Lower leg skin (tissue), 4 donors: Measurements from ENCODE around the gene SLC1A7. TPM values are rescaled to one million over a fixed set of nuclear protein-coding genes. Genes with fewer than 3 reads are reported as not detected.

Source experiments
- DNase-seq, 2 donors: peaks; one replicate each; pipeline ENCODE4 v3.0.0-alpha.2; 2019; ENCODE audit warnings: low spot score in 2 of 2
- H3K4me3 ChIP-seq: fragments of 200-600 bp; sonication (generic); 2 replicates; pipeline ENCODE4 v1.5.1; 2017; ENCODE audit warnings: mild to moderate bottlenecking, low read depth; ENCODE audit not compliant: poor library complexity, severe bottlenecking
- CTCF ChIP-seq, 3 donors: fragments of 450-650 bp; IDR thresholded peaks; one replicate each; pipeline ENCODE4 v1.5.1; 2016; ENCODE audit warnings: antibody characterized with exemption in 3 of 3, mild to moderate bottlenecking in 3 of 3, moderate library complexity in 2 of 3
- POLR2A ChIP-seq, 2 donors: fragments of 450-650 bp; IDR thresholded peaks; one replicate each; pipeline ENCODE4 v1.6.1; 2016 to 2017; ENCODE audit warnings: antibody characterized with exemption in 2 of 2, mild to moderate bottlenecking in 1 of 2, moderate library complexity in 1 of 2
- WGBS, 2 donors: methylation state at CpG; one replicate each; pipeline ENCODE4 v1.1.5; 2018; 5-methylcytosine and 5-hydroxymethylcytosine counted together
- intact Hi-C: fragments of 100-400 bp; cut with DNase I; formaldehyde crosslinking; loops from one replicate; pipeline ENCODE4 v1.15.0; 2023; ENCODE audit warnings: low total_unique reads
- total RNA-seq, 4 donors: library from RNA; depleted of rRNA; stranded (reverse); fragments of >200 nt; gene quantifications; one replicate each; pipeline ENCODE4 v1.1.0, GENCODE V29; 2016

SLC1A7 gene
- total RNA-seq, 4 donors from 2014 or later: not detected

- no peak for DNase-seq
- no peak overlapping the region for H3K4me3 ChIP-seq
- intact Hi-C loops: no loop called here
- 92 to 93% methylated on average over 7 of the region's 7 CpGs for WGBS, 2 donors
- no peak for TF ChIP-seq POLR2A (IDR thresholded peaks at IDR 0.05)
- TF ChIP-seq CTCF (IDR thresholded peaks at IDR 0.05): no peak
These were observed 35.3 kb downstream of the SLC1A7 start for GRCh38 chr1:53107090-53107489.

- intact Hi-C loops: no loop called here
- no peak for DNase-seq
- TF ChIP-seq CTCF (IDR thresholded peaks at IDR 0.05) (no peak), POLR2A (IDR thresholded peaks at IDR 0.05) (no peak)
- 79 to 86% methylated on average over 8 of the region's 8 CpGs for WGBS, 2 donors
- H3K4me3 ChIP-seq: no peak overlapping the region
These were observed 38.0 kb downstream of the SLC1A7 start for GRCh38 chr1:53104289-53104913.

GRCh38 chr1:53094533-53094919, 47.9 kb downstream of the SLC1A7 start:
- 45 to 50% methylated on average over 13 of the region's 13 CpGs for whole genome bisulfite sequencing, 2 donors
- H3K4me3 ChIP-seq: no peak overlapping the region
- intact Hi-C loops: no loop called here
- no peak for DNase-seq
- no peak for TF ChIP-seq CTCF (IDR thresholded peaks at IDR 0.05)

- no peak overlapping the region for H3K4me3 ChIP-seq
- intact Hi-C loops: no loop called here
- no peak for DNase-seq
- TF ChIP-seq CTCF (IDR thresholded peaks at IDR 0.05): no peak
- no peak for TF ChIP-seq POLR2A (IDR thresholded peaks at IDR 0.05)
- WGBS, 2 donors: 88 to 89% methylated on average over 18 of the region's 20 CpGs
These were observed 48.5 kb downstream of the SLC1A7 start for GRCh38 chr1:53093778-53094532.

- WGBS, 2 donors: 84 to 93% methylated on average over 6 to 8 of the region's 8 CpGs
- TF ChIP-seq CTCF (IDR thresholded peaks at IDR 0.05): no peak
- no peak for TF ChIP-seq POLR2A (IDR thresholded peaks at IDR 0.05)
- intact Hi-C loops: no loop called here
These were observed 49.0 kb downstream of the SLC1A7 start for GRCh38 chr1:53093451-53093754.

More at GRCh38 chr1:53093451-53093754, 49.0 kb downstream of the SLC1A7 start:
- no peak for DNase-seq
- H3K4me3 ChIP-seq: no peak overlapping the region
